B cell (primary cell): ENCODE measurements around the gene HASPIN.

Source experiments
- EZH2 ChIP-seq: IDR thresholded peaks from 2 replicates; pipeline ENCODE4 v1.6.1; 2012; ENCODE audit warnings: borderline replicate concordance, low read depth, mild to moderate bottlenecking, moderate library complexity, low read length; ENCODE audit not compliant: insufficient read depth, poor library complexity, severe bottlenecking
- TF ChIP-seq, protein P1 (sequence below): fragments of 200-600 bp; IDR thresholded peaks from one replicate; pipeline ENCODE4 v1.8.0; 2022; ENCODE audit warnings: antibody characterized with exemption, mild to moderate bottlenecking

- no peak for TF ChIP-seq EZH2
- TF ChIP-seq, protein P1, sequence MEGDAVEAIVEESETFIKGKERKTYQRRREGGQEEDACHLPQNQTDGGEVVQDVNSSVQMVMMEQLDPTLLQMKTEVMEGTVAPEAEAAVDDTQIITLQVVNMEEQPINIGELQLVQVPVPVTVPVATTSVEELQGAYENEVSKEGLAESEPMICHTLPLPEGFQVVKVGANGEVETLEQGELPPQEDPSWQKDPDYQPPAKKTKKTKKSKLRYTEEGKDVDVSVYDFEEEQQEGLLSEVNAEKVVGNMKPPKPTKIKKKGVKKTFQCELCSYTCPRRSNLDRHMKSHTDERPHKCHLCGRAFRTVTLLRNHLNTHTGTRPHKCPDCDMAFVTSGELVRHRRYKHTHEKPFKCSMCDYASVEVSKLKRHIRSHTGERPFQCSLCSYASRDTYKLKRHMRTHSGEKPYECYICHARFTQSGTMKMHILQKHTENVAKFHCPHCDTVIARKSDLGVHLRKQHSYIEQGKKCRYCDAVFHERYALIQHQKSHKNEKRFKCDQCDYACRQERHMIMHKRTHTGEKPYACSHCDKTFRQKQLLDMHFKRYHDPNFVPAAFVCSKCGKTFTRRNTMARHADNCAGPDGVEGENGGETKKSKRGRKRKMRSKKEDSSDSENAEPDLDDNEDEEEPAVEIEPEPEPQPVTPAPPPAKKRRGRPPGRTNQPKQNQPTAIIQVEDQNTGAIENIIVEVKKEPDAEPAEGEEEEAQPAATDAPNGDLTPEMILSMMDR, result no peak
Observed at GRCh38 chr17:3770466-3770865, 46.8 kb downstream of the HASPIN start.
